ENCODE data around the gene TGM2. TPM values are rescaled to one million over a fixed set of nuclear protein-coding genes. Genes with fewer than 3 reads are reported as not detected.

The TGM2 gene
- total and polyA plus RNA-seq, 2 donors (not counting 3 experiments of a cell fraction or from before 2014, with no cell fraction given): 861 to 868 TPM

GRCh38 chr20:38079353-38079752 is 85.7 kb downstream of the TGM2 start:
- H3K4me3 ChIP-seq (replicated peaks in 1 of 3; ENCODE audit: insufficient read depth in 1 of 3, low read depth in 1 of 3, low read length in 3 of 3): no peak overlapping the region
- H3K4me1 ChIP-seq (ENCODE audit: control insufficient read depth, extremely low read depth, insufficient read depth, low read length): peaks cover 11% of the 10 kb centered on the region
- DNase-seq (ENCODE audit: low read depth, low spot score) (no peak), FAIRE-seq (no peak)
- dilution Hi-C loops (cut with MboI; ENCODE audit: extremely low pct_ligation_motif_present, low sequenced_read_pairs) (no loop called here), intact Hi-C loops (cut with micrococcal nuclease) (no loop called here)
- H3K4me2 ChIP-seq (ENCODE audit: insufficient read depth, low read length): no peak overlapping the region
- ChIA-PET POLR2A (no interaction called here), CTCF (no interaction called here)
- H2AFZ ChIP-seq (ENCODE audit: low read depth, low read length): no peak overlapping the region
- peaks cover 1 to 5% of the 10 kb centered on the region in 2 experiments for H3K36me3 ChIP-seq (ENCODE audit: control insufficient read depth in 2 of 2, extremely low read depth in 1 of 2, insufficient read depth in 2 of 2, low read length in 2 of 2)
- no peaks in the 10 kb centered on the region for H3K9me1 ChIP-seq (replicated peaks; ENCODE audit: control insufficient read depth, extremely low read depth, insufficient read depth, low read length)
- H3K9me3 ChIP-seq (replicated peaks; ENCODE audit: control insufficient read depth, insufficient read depth, low read length): no peaks in the 10 kb centered on the region
- peaks cover 21% of the 10 kb centered on the region for H3K79me2 ChIP-seq (ENCODE audit: control insufficient read depth, insufficient read depth, low read length)
- no peak overlapping the region for H3K9ac ChIP-seq (replicated peaks; ENCODE audit: extremely low read depth, insufficient read depth, low read length)
- H3K27me3 ChIP-seq (ENCODE audit: control insufficient read depth in 2 of 2, insufficient read depth in 2 of 2, low read length in 2 of 2): no peaks in the 10 kb centered on the region
- BruUV-seq (replicated peaks): no TSS peak
- no peak overlapping the region for H3K27ac ChIP-seq (ENCODE audit: insufficient read depth, low read depth, low read length)
- no peaks in the 10 kb centered on the region for H4K20me1 ChIP-seq (replicated peaks; ENCODE audit: control insufficient read depth, extremely low read depth, insufficient read depth, low read length)
- no peak for TF ChIP-seq POLR2A (IDR thresholded peaks at IDR 0.05; ENCODE audit: low read depth, low read length)
- no peak for TF ChIP-seq POLR2AphosphoS5 (IDR thresholded peaks at IDR 0.05; ENCODE audit: insufficient read depth, low read depth, low read length)
- TF ChIP-seq FOS (IDR thresholded peaks at IDR 0.05; ENCODE audit: borderline replicate concordance, insufficient read depth, low read length): no peak
- no peak for TF ChIP-seq EZH2 (IDR thresholded peaks at IDR 0.05; ENCODE audit: borderline replicate concordance, low read depth, low read length, severe bottlenecking)
- no peak for TF ChIP-seq MYC (IDR thresholded peaks at IDR 0.05; ENCODE audit: low read depth, low read length)
- no peak for TF ChIP-seq CTCF (IDR thresholded peaks at IDR 0.05; ENCODE audit: extremely low read depth in 1 of 2, insufficient read depth in 1 of 2, low read depth in 1 of 2, low read length in 2 of 2)
- no peak for TF ChIP-seq MAX (IDR thresholded peaks at IDR 0.05; ENCODE audit: insufficient read depth, insufficient read length)
- no peak for TF ChIP-seq GATA2 (IDR thresholded peaks at IDR 0.05; ENCODE audit: insufficient read depth, insufficient read length, low read depth, low read length)
- no peak for TF ChIP-seq JUN (IDR thresholded peaks at IDR 0.05; ENCODE audit: borderline replicate concordance, insufficient read depth, insufficient read length, low read depth)
